H9 (cell line): ENCODE results near the gene SPHK2. TPM values are rescaled to one million over a fixed set of nuclear protein-coding genes. Genes with fewer than 3 reads are reported as not detected.
A peak's percentile ranks its signal among the peaks of the same experiment; 100 is the strongest.

ENCODE experiments used
- DNase-seq: peaks from one replicate; pipeline ENCODE4 v3.0.0-alpha.2; 2017
- H2AFZ ChIP-seq: one replicate; pipeline ENCODE4 v1.6.1; 2013; ENCODE audit warnings: mild to moderate bottlenecking, low read length, control low read depth, moderate library complexity
- H2AK5ac ChIP-seq: 2 replicates; pipeline ENCODE4 v1.6.1; 2013; ENCODE audit warnings: low read length, control low read depth, mixed read lengths; ENCODE audit not compliant: insufficient read length
- H2BK120ac ChIP-seq: one replicate; pipeline ENCODE4 v1.6.1; 2013; ENCODE audit warnings: low read depth, mild to moderate bottlenecking, low read length, control low read depth, inconsistent platforms; ENCODE audit not compliant: poor library complexity, severe bottlenecking
- H2BK12ac ChIP-seq: 2 replicates; pipeline ENCODE4 v1.6.1; 2013; ENCODE audit warnings: low read length, control low read depth, mixed read lengths, low read depth; ENCODE audit not compliant: insufficient read length
- H2BK15ac ChIP-seq: 2 replicates; pipeline ENCODE4 v1.6.1; 2013; ENCODE audit warnings: low read depth, low read length, control low read depth
- H2BK20ac ChIP-seq: one replicate; pipeline ENCODE4 v1.6.1; 2013; ENCODE audit warnings: low read depth, mild to moderate bottlenecking, low read length, control low read depth, inconsistent platforms; ENCODE audit not compliant: poor library complexity, severe bottlenecking
- H2BK5ac ChIP-seq: 2 replicates; pipeline ENCODE4 v1.6.1; 2013; ENCODE audit warnings: low read length, control low read depth, mixed read lengths; ENCODE audit not compliant: insufficient read length
- H3K14ac ChIP-seq: 2 replicates; pipeline ENCODE4 v1.6.1; 2013; ENCODE audit warnings: low read length, control low read depth; ENCODE audit not compliant: insufficient read depth
- H3K18ac ChIP-seq: 2 replicates; pipeline ENCODE4 v1.6.1; 2013; ENCODE audit warnings: low read depth, mild to moderate bottlenecking, mixed read lengths, low read length, control low read depth; ENCODE audit not compliant: insufficient read length
- H3K23ac ChIP-seq: 2 replicates; pipeline ENCODE4 v1.6.1; 2013; ENCODE audit warnings: low read length, control low read depth, mixed read lengths, low read depth; ENCODE audit not compliant: insufficient read length
- H3K23me2 ChIP-seq: 2 replicates; pipeline ENCODE4 v1.6.1; 2013; ENCODE audit warnings: low read depth, mild to moderate bottlenecking, mixed read lengths, low read length, control low read depth; ENCODE audit not compliant: insufficient read length, poor library complexity, severe bottlenecking
- H3K27ac ChIP-seq: 2 replicates; pipeline ENCODE4 v1.5.1; 2013; ENCODE audit warnings: low read length, control low read depth, mixed read lengths, low read depth; ENCODE audit not compliant: insufficient read length
- H3K27me3 ChIP-seq: 2 replicates; pipeline ENCODE4 v1.6.1; 2013; ENCODE audit warnings: low read length, control low read depth, inconsistent platforms; ENCODE audit not compliant: insufficient read depth
- H3K4ac ChIP-seq: 2 replicates; pipeline ENCODE4 v1.6.1; 2013; ENCODE audit warnings: low read depth, mild to moderate bottlenecking, control low read depth, inconsistent platforms, low read length, moderate library complexity
- H3K4me1 ChIP-seq: 2 replicates; pipeline ENCODE4 v1.6.1; 2013; ENCODE audit warnings: low read length, control low read depth, inconsistent platforms; ENCODE audit not compliant: insufficient read depth
- H3K4me2 ChIP-seq: 2 replicates; pipeline ENCODE4 v1.6.1; 2013; ENCODE audit warnings: low read length, control low read depth, mixed read lengths; ENCODE audit not compliant: insufficient read length, insufficient read depth
- H3K56ac ChIP-seq: 2 replicates; pipeline ENCODE4 v1.6.1; 2013; ENCODE audit warnings: low read depth, mild to moderate bottlenecking, mixed read lengths, low read length, control low read depth; ENCODE audit not compliant: insufficient read length
- H3K79me1 ChIP-seq: 2 replicates; pipeline ENCODE4 v1.6.1; 2013; ENCODE audit warnings: low read depth, mild to moderate bottlenecking, moderate library complexity, low read length, control low read depth, inconsistent platforms; ENCODE audit not compliant: insufficient read depth, poor library complexity, severe bottlenecking
- H3K79me2 ChIP-seq: 2 replicates; pipeline ENCODE4 v1.6.1; 2013; ENCODE audit warnings: low read length, control low read depth, inconsistent platforms; ENCODE audit not compliant: insufficient read depth
- H3K9ac ChIP-seq: 2 replicates; pipeline ENCODE4 v1.6.1; 2013; ENCODE audit warnings: low read length, control low read depth, mixed read lengths; ENCODE audit not compliant: insufficient read length; ENCODE audit errors: extremely low read depth
- H3K9me3 ChIP-seq: one replicate; pipeline ENCODE4 v1.6.1; 2013; ENCODE audit warnings: low read depth, low read length, inconsistent platforms; ENCODE audit not compliant: control insufficient read depth
- H3T11ph ChIP-seq: one replicate; pipeline ENCODE4 v1.6.1; 2013; ENCODE audit warnings: mild to moderate bottlenecking, low read length, control low read depth, inconsistent platforms
- H4K20me1 ChIP-seq: one replicate; pipeline ENCODE4 v1.6.1; 2013; ENCODE audit not compliant: control insufficient read depth, insufficient read length, insufficient read depth
- H4K5ac ChIP-seq: 2 replicates; pipeline ENCODE4 v1.6.1; 2013; ENCODE audit warnings: low read depth, mild to moderate bottlenecking, mixed read lengths, low read length, control low read depth; ENCODE audit not compliant: insufficient read length
- H4K8ac ChIP-seq: replicated peaks from 2 replicates; pipeline ENCODE4 v1.6.1; 2013; ENCODE audit warnings: low read length, control low read depth, mixed read lengths, low read depth; ENCODE audit not compliant: insufficient read length
- H4K91ac ChIP-seq: 2 replicates; pipeline ENCODE4 v1.6.1; 2013; ENCODE audit warnings: low read depth, mild to moderate bottlenecking, moderate library complexity, mixed read lengths, low read length, control low read depth; ENCODE audit not compliant: insufficient read length
- H3K27ac Mint-ChIP-seq, 3 experiments: 2 replicates in 2 of 3; 3 replicates in 1 of 3; pipeline ENCODE4 v1.8.0; 2020 to 2021; ENCODE audit warnings: mixed read lengths in 3 of 3, mild to moderate bottlenecking in 1 of 3, moderate library complexity in 1 of 3
- H3K27me3 Mint-ChIP-seq: 2 replicates; pipeline ENCODE4 v1.8.0; 2021; ENCODE audit warnings: low read depth, mild to moderate bottlenecking, moderate library complexity, mixed read lengths
- H3K36me3 Mint-ChIP-seq, 3 experiments: 2 replicates in 2 of 3; 3 replicates in 1 of 3; pipeline ENCODE4 v1.8.0; 2020 to 2021; ENCODE audit warnings: low read depth in 3 of 3, mixed read lengths in 3 of 3; ENCODE audit not compliant: insufficient read depth in 1 of 3
- H3K4me1 Mint-ChIP-seq, 2 experiments: 2 replicates each; pipeline ENCODE4 v1.8.0; 2020; ENCODE audit warnings: mixed read lengths in 2 of 2
- H3K4me3 Mint-ChIP-seq, 2 experiments: 2 replicates in 1 of 2; 3 replicates in 1 of 2; pipeline ENCODE4 v1.8.0; 2020 to 2021; ENCODE audit warnings: mild to moderate bottlenecking in 2 of 2, mixed read lengths in 2 of 2, moderate library complexity in 1 of 2
- H3K9me3 Mint-ChIP-seq, 2 experiments: 2 replicates in 1 of 2; 3 replicates in 1 of 2; pipeline ENCODE4 v1.8.0; 2020; ENCODE audit warnings: mild to moderate bottlenecking in 2 of 2, mixed read lengths in 2 of 2, moderate library complexity in 1 of 2
- CTCF ChIP-seq: fragments of 200-600 bp; sonication (generic); conservative IDR thresholded peaks from 3 replicates; pipeline ENCODE4 v1.8.0; 2021; ENCODE audit warnings: antibody characterized with exemption, mild to moderate bottlenecking
- WGBS: extraction: QIAGEN DNeasy Blood & Tissue Kit; methylation state at CpG from one replicate; pipeline ENCODE4 v1.1.7; 2013; ENCODE audit warnings: missing lambda C conversion rate, low lambda C conversion rate, mixed read lengths; ENCODE audit not compliant: insufficient read length; ENCODE audit errors: extremely low coverage; 5-methylcytosine and 5-hydroxymethylcytosine counted together
- total RNA-seq: library from RNA; stranded (reverse); gene quantifications from 2 replicates; pipeline ENCODE4 v1.2.1, GENCODE V29; 2021

The SPHK2 gene
- total RNA-seq, 1 experiment from 2014 or later, result 57.2 TPM

GRCh38 chr19:48630296-48631063, 11.2 kb downstream of the SPHK2 start:
- peak; percentile 79 for DNase-seq
- Histone ChIP-seq H3K9ac (no peak overlapping the region), H3K27me3 (no peaks in the 10 kb centered on the region)

More at GRCh38 chr19:48630296-48631063, 11.2 kb downstream of the SPHK2 start:
- H4K5ac ChIP-seq, result no peak overlapping the region
- H3K79me2 ChIP-seq, result no peaks in the 10 kb centered on the region
- peaks cover 17% of the 10 kb centered on the region for H3K23me2 ChIP-seq
- peak overlapping the region; percentile 58 for H3K4me2 ChIP-seq
- H2BK5ac ChIP-seq, result no peak overlapping the region
- H3K36me3 Mint-ChIP-seq, result peaks cover 5 to 25% (median 19%) of the 10 kb centered on the region in 3 experiments
- H3K4me3 Mint-ChIP-seq, result peak overlapping the region; percentile 64 to 82
- H3K79me1 ChIP-seq, result no peaks in the 10 kb centered on the region
- H3T11ph ChIP-seq, result no peak overlapping the region
- H3K23ac ChIP-seq, result no peak overlapping the region
- H3K56ac ChIP-seq, result no peak overlapping the region
- no peak overlapping the region for H2BK15ac ChIP-seq
- no CpG with 5 or more reads among the region's 47 CpGs for WGBS
- H3K18ac ChIP-seq, result peak overlapping the region; percentile 72
- no peak overlapping the region for H4K91ac ChIP-seq
- H3K4me1 Mint-ChIP-seq, result peaks cover 22 to 50% of the 10 kb centered on the region in 2 experiments
- peak; percentile 56 for TF ChIP-seq CTCF
- H3K9me3 Mint-ChIP-seq, result no peaks in the 10 kb centered on the region
- H3K27ac ChIP-seq, result peak overlapping the region; percentile 18
- H2BK12ac ChIP-seq, result no peak overlapping the region
- no peak overlapping the region for H2BK20ac ChIP-seq
- peak overlapping the region; percentile 97 to 99 (median 99) for H3K27ac Mint-ChIP-seq
- no peak overlapping the region for H3K4ac ChIP-seq
- no peak overlapping the region for H4K8ac ChIP-seq
- H2AFZ ChIP-seq, result no peak overlapping the region
- H3K4me1 ChIP-seq, result peaks cover 7% of the 10 kb centered on the region; the same call in 1 of the 2 replicates
- no peak overlapping the region for H2AK5ac ChIP-seq
- no peaks in the 10 kb centered on the region for H3K27me3 Mint-ChIP-seq
- no peaks in the 10 kb centered on the region for H3K9me3 ChIP-seq
- no peak overlapping the region for H2BK120ac ChIP-seq
- H3K14ac ChIP-seq, result peak overlapping the region; percentile 8; the same call in 1 of the 2 replicates
- H4K20me1 ChIP-seq, result no peaks in the 10 kb centered on the region
